Aortic smooth muscle cell (primary cell): ENCODE measurements around the gene HSD11B2. TPM values are rescaled to one million over a fixed set of nuclear protein-coding genes. Genes with fewer than 3 reads are reported as not detected.

Experiments used
- total RNA-seq: library from RNA; depleted of rRNA; stranded (reverse); fragments of >200 nt; gene quantifications from 2 replicates; pipeline ENCODE4 v1.2.3, GENCODE V29; 2014

The HSD11B2 gene
- total RNA-seq: not detected in 2 replicates

GRCh38 chr16:67430977-67431774, at the start of gene HSD11B2:
Gene HSD11B2, plus strand, starts transcription at chr16:67431121. Its CDS starts 128 bp downstream, at chr16:67431249.

GRCh38 chr16:67393111-67393787, 37.7 kb upstream of the HSD11B2 start, which contains the start of gene TPPP3:
Gene TPPP3, minus strand, starts transcription at chr16:67393498. Its CDS starts 2,387 bp downstream, at chr16:67391111.

DNA sequence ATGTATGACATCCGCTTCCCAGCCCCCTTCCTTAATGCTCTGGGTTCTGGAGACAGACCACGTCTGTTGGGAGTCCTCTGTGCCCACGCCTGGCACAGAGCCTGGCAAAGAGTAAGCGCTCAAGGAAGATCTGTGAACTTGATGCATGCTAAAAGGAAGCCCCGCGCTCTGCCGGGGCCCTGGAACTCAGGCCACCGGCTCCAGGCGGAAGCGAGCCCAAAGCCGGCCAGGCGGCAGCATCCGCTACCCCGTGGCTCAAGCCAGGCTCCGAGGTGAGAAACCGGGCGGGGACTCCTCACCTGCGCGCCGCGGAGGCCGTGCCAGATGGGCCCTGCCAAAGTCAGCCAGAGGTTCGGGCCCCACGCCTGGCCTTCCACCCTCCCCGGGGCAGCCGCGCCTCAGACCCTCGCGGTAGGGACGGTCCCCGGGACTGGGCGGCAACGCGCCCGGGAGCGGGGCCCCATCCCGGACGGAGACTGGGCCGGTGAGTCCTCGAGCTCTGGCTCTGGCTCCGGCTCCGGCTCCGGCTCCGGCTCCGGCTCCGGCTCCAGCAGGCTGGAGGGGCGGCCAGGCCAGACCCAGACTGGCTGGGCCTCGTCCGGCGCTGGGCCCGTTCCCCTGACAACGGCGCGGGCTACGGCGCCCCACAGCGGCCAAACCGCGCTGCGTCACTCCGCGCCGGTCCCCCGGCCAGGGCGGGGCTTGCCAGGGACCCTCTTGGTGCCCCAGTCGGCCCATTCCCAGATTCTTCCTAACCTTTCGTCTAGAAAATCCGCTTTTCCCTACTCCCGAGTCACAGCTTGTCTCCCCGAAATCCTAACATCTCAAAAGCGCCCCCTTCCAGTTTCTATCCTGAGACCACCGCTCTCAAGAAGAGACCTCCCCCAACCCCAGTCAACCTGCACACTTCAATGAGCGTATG, 14.8 kb upstream of the HSD11B2 start, which contains the start of gene ZDHHC1:
Gene ZDHHC1 (minus strand): TSS at position 606 of the 922 bp plus-strand sequence. CDS start 8,702 bp downstream, outside the sequence.

GRCh38 chr16:67480833-67481560, 50.1 kb downstream of the HSD11B2 start, which contains the start of gene ATP6V0D1:
Gene ATP6V0D1, minus strand, starts transcription at chr16:67481157. Its CDS starts 71 bp downstream, at chr16:67481086.

DNA sequence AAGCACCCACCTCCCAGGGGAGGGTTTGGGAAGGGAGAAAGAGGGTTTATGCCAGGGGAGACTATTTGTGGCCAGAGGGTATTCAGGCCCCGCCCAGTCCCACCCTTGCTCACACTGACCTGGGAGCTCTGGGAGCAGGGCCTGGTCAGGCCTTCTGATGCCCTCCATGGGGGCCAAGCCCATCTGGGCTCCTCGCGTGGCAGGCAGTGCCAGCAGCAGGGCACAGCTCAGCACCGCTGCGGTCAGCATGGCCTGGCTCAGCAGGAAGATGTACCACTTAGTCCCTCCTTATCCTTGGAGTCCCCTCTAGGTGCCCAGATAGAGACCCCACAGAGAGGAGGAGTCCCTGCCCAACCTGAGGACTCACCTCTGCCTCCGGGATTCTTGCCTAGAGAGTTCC, 52.2 kb downstream of the HSD11B2 start, which contains the start of gene AGRP:
Gene AGRP (minus strand): TSS at position 398 of the 400 bp plus-strand sequence. CDS start 149 bp downstream, at position 249.

Other genes with a start within 250 kb of the HSD11B2 start
- gene MATCAP1, start 247.2 kb upstream of the HSD11B2 start, total RNA-seq: 14.4 and 15.2 TPM in 2 replicates
- 0.25 and 0.66 TPM in 2 replicates for gene EXOC3L1, start 241.0 kb upstream of the HSD11B2 start, total RNA-seq
- gene E2F4, start 239.0 kb upstream of the HSD11B2 start, total RNA-seq: 36.6 and 42.5 TPM in 2 replicates
- 0.44 and 0.66 TPM in 2 replicates for gene ELMO3, start 232.0 kb upstream of the HSD11B2 start, total RNA-seq
- 39.9 and 45.7 TPM in 2 replicates for gene TMEM208, start 204.0 kb upstream of the HSD11B2 start, total RNA-seq
- gene FHOD1, start 183.6 kb upstream of the HSD11B2 start, total RNA-seq: 9.5 and 15.2 TPM in 2 replicates
- gene SLC9A5, start 182.1 kb upstream of the HSD11B2 start, total RNA-seq: 0.31 and 0.66 TPM in 2 replicates
- gene PLEKHG4, start 151.6 kb upstream of the HSD11B2 start, total RNA-seq: 11.6 and 24.0 TPM in 2 replicates
- under 0.01 TPM in 1 of 2 replicates, not detected in the other for gene KCTD19, start 104.4 kb upstream of the HSD11B2 start, total RNA-seq
- not detected in 2 replicates for gene LRRC36, start 104.3 kb upstream of the HSD11B2 start, total RNA-seq
- gene TPPP3, start 37.6 kb upstream of the HSD11B2 start, total RNA-seq: 0.50 and 0.66 TPM in 2 replicates
- gene ZDHHC1, start 14.6 kb upstream of the HSD11B2 start, total RNA-seq: 5.2 and 6.3 TPM in 2 replicates
- 103 and 115 TPM in 2 replicates for gene ATP6V0D1, start 50.0 kb downstream of the HSD11B2 start, total RNA-seq
- gene AGRP, start 52.4 kb downstream of the HSD11B2 start, total RNA-seq: not detected in 2 replicates
- 39.9 and 64.8 TPM in 2 replicates for gene RIPOR1, start 97.7 kb downstream of the HSD11B2 start, total RNA-seq
- 18.7 and 20.1 TPM in 2 replicates for gene CTCF, start 131.4 kb downstream of the HSD11B2 start, total RNA-seq
- gene CARMIL2, start 214.0 kb downstream of the HSD11B2 start, total RNA-seq: 0.19 and 0.26 TPM in 2 replicates
- 9.6 and 13.7 TPM in 2 replicates for gene ACD, start 229.1 kb downstream of the HSD11B2 start, total RNA-seq
- 2.5 and 3.4 TPM in 2 replicates for gene PARD6A, start 229.8 kb downstream of the HSD11B2 start, total RNA-seq
- gene ENKD1, start 235.6 kb downstream of the HSD11B2 start, total RNA-seq: 17.7 and 19.7 TPM in 2 replicates
- gene C16orf86, start 235.7 kb downstream of the HSD11B2 start, total RNA-seq: 3.9 and 4.8 TPM in 2 replicates